Measurements from ENCODE around the gene CCT8.

CCT8 gene, protein sequence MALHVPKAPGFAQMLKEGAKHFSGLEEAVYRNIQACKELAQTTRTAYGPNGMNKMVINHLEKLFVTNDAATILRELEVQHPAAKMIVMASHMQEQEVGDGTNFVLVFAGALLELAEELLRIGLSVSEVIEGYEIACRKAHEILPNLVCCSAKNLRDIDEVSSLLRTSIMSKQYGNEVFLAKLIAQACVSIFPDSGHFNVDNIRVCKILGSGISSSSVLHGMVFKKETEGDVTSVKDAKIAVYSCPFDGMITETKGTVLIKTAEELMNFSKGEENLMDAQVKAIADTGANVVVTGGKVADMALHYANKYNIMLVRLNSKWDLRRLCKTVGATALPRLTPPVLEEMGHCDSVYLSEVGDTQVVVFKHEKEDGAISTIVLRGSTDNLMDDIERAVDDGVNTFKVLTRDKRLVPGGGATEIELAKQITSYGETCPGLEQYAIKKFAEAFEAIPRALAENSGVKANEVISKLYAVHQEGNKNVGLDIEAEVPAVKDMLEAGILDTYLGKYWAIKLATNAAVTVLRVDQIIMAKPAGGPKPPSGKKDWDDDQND

DNA sequence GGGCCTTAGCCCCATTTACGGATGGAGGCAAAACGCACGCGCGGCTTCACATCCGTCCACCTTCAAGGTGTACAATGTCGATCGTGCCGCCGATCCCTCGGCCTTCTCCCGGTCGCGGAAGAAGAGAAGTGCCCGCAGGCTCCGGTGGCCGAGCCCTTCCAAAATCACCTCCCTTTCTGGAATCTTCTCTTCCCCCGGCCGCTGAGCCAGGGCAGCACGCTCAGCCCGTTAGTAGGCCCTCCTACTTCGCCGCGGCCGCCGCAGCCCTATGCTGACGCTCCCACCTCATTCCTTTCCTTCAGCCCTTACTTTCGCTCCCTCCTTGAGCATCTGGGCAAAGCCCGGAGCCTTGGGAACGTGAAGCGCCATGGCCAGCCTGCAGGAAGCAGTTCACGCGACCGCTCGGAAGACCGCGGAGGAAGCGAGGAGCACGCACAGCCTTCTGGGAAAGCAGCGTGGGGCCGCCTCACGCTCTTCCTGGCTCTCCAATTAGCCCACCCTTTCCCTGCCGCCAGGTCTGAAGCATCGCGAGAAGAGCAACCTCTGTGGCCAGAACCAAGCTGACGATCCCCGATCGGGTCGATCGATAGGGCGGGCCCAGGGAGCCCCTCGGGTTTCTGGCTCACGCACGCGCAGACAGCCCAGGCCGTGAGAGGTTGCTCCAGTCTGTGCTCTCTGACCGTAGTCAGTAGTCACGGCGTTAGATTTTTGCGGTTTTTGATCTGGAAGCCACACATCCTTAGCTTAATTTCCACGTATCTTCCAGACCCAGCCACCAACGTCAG is at the start of gene CCT8:
Gene CCT8, minus strand, starts transcription at position 427 of the 785 bp plus-strand sequence. Its CDS starts 58 bp downstream, at position 369.
- H3K27ac Mint-ChIP-seq, result peak within 1 kb of the TSS; percentile 98
- peaks cover 65% of the 10 kb centered on the region for H3K4me1 Mint-ChIP-seq
- peak within 1 kb of the TSS; percentile 97 for H3K4me3 Mint-ChIP-seq
- peaks cover 23% of the 10 kb centered on the region for H3K36me3 Mint-ChIP-seq
- peak; percentile 100 for DNase-seq
- CTCF ChIA-PET, result interaction anchor here (1.4 kb wide), 1 partner anchor 298 kb away, joined by 3 read pairs; no protein-coding TSS in a partner anchor
- peaks cover 5% of the 10 kb centered on the region for H3K9me3 Mint-ChIP-seq
- H3K27me3 Mint-ChIP-seq, result peaks cover 4% of the 10 kb centered on the region

DNA sequence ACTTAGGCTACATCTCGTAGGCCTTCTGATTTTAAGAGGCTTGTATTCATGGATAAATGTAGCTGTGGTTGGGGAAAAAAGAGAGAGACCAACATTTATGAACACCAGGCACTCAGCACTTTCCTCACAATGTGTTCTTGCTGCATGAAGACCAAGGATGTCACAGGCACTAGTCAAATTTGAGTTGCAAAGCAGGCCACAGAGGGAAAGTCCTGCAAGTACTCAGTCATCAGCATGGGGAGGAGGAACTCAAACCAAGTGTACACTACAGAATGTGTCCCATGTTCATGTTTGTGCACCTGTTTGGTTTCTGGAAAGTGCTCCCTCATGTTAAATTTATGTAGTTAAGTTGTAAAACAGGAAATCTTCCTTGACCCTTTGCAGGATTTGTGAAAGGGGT is 48.3 kb upstream of the CCT8 start:
- no peak overlapping the region for H3K4me3 Mint-ChIP-seq
- H3K36me3 Mint-ChIP-seq, result no peaks in the 10 kb centered on the region
- H3K27ac Mint-ChIP-seq, result no peak overlapping the region
- H3K27me3 Mint-ChIP-seq, result no peaks in the 10 kb centered on the region
- DNase-seq, result no peak
- H3K4me1 Mint-ChIP-seq, result no peaks in the 10 kb centered on the region
- H3K9me3 Mint-ChIP-seq, result no peaks in the 10 kb centered on the region
- CTCF ChIA-PET, result interaction anchor here (1.1 to 1.2 kb wide), 2 partner anchors 227 to 728 kb away, joined by 3 read pairs; no protein-coding TSS in a partner anchor

DNA sequence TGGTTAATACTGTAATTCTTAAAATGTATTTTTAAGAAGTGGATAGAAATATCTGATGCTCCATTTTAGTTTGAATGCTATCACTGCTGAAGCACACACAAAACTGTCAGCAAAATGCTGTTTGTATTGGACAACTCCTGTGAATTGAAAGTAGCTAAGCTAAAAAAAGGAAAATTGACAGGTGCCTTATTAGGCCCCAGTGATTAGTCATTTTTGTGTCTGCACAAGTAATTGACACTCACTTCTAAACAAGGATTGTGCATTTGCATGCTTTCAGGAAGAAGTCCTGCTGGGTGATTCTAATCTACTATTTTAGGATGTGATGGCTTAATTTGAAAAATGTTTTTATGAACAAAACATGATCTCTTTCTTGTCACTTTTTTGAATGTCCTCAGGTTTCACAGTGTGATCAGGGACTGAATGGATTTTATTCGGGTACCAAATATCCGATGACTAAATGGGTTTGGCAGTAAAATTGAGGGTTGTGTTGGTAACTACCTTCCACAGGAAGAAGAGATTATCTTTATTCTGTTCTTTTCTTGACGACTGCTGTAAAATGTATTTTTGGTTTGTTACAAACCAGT is 44.0 kb upstream of the CCT8 start:
- Mint-ChIP-seq H3K9me3 (no peaks in the 10 kb centered on the region), H3K4me3 (no peak overlapping the region), H3K27ac (no peak overlapping the region), H3K27me3 (no peaks in the 10 kb centered on the region), H3K36me3 (no peaks in the 10 kb centered on the region), H3K4me1 (no peaks in the 10 kb centered on the region)
- DNase-seq, result no peak
- CTCF ChIA-PET, result interaction anchor here (2.8 kb wide), 1 partner anchor 32 kb away, joined by 7 read pairs; no protein-coding TSS in a partner anchor

DNA sequence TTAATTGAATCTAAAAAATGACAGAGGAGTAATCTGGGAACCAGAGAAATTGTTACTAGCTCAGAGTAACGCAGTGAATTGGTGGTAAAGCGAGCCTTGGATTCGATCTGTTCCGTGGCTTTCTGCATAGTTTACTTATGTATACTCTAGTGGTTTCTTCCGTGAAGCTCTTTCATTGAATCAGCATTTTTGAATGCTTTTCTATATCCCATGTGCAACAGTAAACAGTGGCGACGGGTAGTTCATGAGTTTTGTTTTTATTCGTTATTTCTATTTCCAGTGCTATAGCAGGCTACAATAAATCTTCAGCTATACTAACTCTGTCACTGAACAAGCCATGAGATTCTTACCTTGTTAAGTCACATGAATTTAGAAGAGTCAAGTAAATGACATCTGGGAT is 42.5 kb upstream of the CCT8 start:
- H3K4me1 Mint-ChIP-seq, result no peaks in the 10 kb centered on the region
- H3K36me3 Mint-ChIP-seq, result no peaks in the 10 kb centered on the region
- H3K9me3 Mint-ChIP-seq, result no peaks in the 10 kb centered on the region
- H3K27me3 Mint-ChIP-seq, result no peaks in the 10 kb centered on the region
- no peak overlapping the region for H3K4me3 Mint-ChIP-seq
- H3K27ac Mint-ChIP-seq, result no peak overlapping the region
- CTCF ChIA-PET, result interaction anchor here (0.9 to 2.8 kb wide), 3 partner anchors 10 to 33 kb away, joined by 3 to 7 read pairs (median 4); no protein-coding TSS in a partner anchor
- no peak for DNase-seq

DNA sequence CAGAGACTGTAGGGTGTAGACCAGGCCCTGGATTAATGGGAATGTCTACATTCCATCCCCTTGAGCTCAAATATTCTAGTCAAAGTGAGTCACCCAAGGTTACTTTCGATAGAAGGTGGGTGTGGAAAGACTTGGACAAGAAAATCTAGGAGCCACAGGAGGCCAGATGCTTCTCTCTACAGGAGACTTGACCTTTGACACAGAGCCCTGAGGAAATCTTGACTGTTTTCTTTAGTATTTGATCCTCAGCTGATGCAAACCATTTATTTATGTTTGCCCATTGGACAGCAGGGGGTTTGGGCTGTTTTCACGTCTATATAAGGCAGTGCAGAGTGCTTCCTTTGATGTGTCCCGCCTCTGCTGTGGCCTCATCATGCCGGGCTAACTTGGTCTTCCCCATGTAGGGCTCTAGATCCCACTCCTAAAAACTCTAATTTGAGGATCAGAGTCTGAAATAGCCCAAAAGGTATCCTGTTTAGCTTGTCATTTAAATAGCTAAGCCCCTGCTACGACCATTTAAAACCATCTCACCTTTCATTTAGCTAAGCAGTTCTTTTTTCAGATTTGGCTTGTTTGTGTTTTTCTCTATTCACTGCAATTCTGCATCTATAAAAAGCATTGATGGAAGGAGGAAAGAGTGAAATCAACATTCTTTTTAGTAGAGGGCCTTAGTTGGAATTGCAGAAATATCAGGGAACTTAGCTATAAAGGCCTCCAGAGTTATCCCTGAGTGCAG is 41.5 kb upstream of the CCT8 start:
- Mint-ChIP-seq H3K27me3 (no peaks in the 10 kb centered on the region), H3K4me3 (no peak overlapping the region), H3K4me1 (no peaks in the 10 kb centered on the region), H3K9me3 (no peaks in the 10 kb centered on the region), H3K36me3 (no peaks in the 10 kb centered on the region), H3K27ac (no peak overlapping the region)
- DNase-seq, result no peak
- CTCF ChIA-PET, result interaction anchor here (1.8 to 2.8 kb wide), 2 partner anchors 9 to 34 kb away, joined by 4 to 7 read pairs; no protein-coding TSS in a partner anchor

DNA sequence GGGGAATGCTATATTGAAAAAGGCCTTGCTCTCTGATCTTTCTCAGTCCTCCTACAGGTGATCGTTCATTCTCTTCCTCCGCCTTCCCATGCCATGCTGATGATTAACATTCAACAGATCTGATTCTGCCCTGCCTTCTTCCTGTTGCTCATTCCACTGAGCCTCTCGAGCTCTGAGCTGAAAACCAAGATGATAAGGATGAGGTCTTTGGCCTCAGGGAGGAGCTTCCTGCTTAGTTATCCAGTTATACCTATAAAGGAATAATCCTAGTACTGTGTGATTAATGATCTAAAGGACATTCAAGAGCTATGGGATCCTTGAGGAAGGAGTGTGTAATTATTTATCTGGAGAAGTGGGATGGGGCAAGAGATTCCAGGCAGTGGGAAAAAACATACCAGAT is 31.8 kb upstream of the CCT8 start:
- DNase-seq, result no peak
- no peaks in the 10 kb centered on the region for H3K27me3 Mint-ChIP-seq
- CTCF ChIA-PET, result interaction anchor here (1.2 to 1.3 kb wide), 2 partner anchors 10 to 266 kb away, joined by 4 read pairs; no protein-coding TSS in a partner anchor
- no peaks in the 10 kb centered on the region for H3K4me1 Mint-ChIP-seq
- H3K27ac Mint-ChIP-seq, result no peak overlapping the region
- no peak overlapping the region for H3K4me3 Mint-ChIP-seq
- H3K36me3 Mint-ChIP-seq, result peaks cover 2% of the 10 kb centered on the region
- H3K9me3 Mint-ChIP-seq, result no peaks in the 10 kb centered on the region

DNA sequence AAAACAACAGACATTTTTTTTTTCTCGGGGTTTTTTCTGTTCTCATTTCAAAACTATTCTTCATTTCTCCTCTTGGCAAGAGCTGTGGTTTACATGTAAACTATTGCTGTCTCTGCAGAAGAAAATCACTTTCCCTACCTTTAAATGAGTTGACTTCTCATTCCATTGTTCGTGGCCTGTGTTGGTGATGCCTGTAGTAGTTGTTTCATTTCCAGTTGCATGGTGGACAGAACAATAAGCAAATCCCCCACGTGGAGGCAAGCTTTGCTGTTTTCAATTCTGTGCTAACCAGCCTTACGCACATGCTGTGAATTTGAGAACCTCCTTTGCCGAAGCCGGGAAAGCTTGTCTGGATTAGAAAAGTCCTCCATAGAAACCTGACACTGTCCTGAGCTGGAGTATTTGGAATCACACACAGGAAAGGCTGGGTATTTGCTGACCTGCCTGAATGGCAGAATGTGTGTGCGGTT is 30.8 kb upstream of the CCT8 start:
- Mint-ChIP-seq H3K9me3 (no peaks in the 10 kb centered on the region), H3K36me3 (peaks cover 5% of the 10 kb centered on the region), H3K4me3 (no peak overlapping the region), H3K27ac (peak overlapping the region; percentile 5), H3K4me1 (no peaks in the 10 kb centered on the region), H3K27me3 (no peaks in the 10 kb centered on the region)
- no peak for DNase-seq
- CTCF ChIA-PET, result no interaction called here

DNA sequence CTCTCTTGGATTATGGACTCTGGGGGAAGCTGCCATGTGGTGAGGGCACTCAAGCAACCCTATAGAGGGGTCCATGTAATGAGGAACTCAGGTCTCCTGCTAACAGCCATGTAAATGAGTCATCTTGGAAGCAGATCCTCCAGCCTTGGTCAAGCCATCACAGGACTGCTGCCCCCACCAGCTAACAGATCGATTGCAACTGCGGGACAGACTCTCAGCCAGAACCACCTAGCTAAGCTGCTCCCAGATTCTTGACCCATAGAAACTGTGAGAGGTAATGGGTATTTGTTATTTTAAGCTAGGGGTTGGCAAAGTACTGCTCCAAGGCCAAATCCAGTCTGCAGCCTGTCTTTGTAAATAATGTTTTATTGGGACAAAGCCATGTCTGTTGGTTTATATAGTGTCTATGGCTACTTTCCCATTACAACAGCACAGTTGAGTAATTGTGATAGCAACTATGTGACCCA is 29.4 kb upstream of the CCT8 start:
- H3K36me3 Mint-ChIP-seq, result peaks cover 5% of the 10 kb centered on the region
- no peaks in the 10 kb centered on the region for H3K4me1 Mint-ChIP-seq
- no peak for DNase-seq
- no peak overlapping the region for H3K4me3 Mint-ChIP-seq
- no peaks in the 10 kb centered on the region for H3K27me3 Mint-ChIP-seq
- no peaks in the 10 kb centered on the region for H3K9me3 Mint-ChIP-seq
- CTCF ChIA-PET, result no interaction called here
- no peak overlapping the region for H3K27ac Mint-ChIP-seq

DNA sequence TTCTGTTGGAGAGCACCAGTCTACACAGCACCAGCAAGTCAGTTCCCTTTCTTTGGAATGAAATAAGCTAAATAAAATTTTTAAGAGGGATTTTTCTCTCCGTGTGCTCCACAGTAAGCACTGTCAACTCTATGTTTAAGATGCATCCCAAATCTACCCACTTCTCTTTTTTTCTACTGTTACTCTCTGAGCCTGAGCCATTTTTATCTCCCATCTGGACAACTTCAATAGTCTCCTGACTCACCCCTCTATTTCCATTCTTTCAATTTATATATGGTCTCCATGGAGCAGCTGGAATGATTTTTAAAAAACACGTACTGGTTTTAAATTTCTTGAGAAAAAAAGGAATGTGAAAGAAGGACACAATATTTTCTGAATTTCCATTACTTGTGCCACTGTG is 24.7 kb upstream of the CCT8 start:
- CTCF ChIA-PET, result interaction anchor here (1.0 to 1.3 kb wide), 2 partner anchors 10 to 22 kb away, joined by 3 read pairs; no protein-coding TSS in a partner anchor
- Mint-ChIP-seq H3K4me3 (no peak overlapping the region), H3K27ac (no peak overlapping the region), H3K36me3 (peaks cover 9% of the 10 kb centered on the region), H3K27me3 (no peaks in the 10 kb centered on the region), H3K4me1 (no peaks in the 10 kb centered on the region), H3K9me3 (no peaks in the 10 kb centered on the region)
- no peak for DNase-seq

DNA sequence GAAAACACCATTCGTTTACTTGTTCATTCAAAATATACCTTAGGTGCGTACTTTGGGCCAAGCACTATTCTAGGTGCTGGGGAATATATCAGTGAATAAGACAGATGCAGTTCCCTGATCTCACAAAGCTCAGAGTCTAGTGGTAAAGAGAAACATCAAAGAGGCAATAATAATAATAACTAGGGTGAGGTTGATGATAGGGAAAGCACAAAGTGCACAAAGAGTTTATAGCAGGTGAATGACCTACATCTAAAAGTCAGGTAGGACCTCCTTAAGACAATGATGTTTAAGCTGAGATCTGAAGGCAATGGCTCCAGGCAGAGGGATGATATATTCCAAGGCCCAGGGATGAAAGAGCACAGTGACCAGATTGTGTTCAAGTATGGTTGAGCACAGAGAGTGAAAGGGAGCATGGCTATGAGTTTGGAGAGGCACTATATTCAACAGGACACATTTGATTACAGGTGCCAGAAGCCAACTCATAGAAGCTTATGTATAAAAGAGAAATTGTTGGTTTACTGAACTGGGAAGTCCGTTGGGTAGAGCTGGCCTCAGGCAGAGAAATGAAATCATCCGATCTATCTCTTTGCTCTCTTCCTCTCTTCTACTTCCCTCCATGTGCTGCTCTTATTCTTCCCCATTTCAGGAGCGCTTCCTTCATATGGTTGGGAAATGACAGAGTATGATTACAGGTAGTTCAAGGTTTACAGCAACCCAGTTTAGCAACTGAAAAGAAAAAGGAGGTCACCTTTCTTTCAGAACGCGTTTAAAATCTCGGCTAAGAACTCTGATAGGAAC is 23.0 kb upstream of the CCT8 start:
- Mint-ChIP-seq H3K4me3 (no peak overlapping the region), H3K27ac (no peak overlapping the region), H3K27me3 (no peaks in the 10 kb centered on the region), H3K4me1 (no peaks in the 10 kb centered on the region), H3K9me3 (no peaks in the 10 kb centered on the region), H3K36me3 (peaks cover 9% of the 10 kb centered on the region)
- CTCF ChIA-PET, result interaction anchor here (0.7 to 1.1 kb wide), 4 partner anchors 15 to 275 kb away, joined by 3 to 5 read pairs (median 3); no protein-coding TSS in a partner anchor
- DNase-seq, result no peak

DNA sequence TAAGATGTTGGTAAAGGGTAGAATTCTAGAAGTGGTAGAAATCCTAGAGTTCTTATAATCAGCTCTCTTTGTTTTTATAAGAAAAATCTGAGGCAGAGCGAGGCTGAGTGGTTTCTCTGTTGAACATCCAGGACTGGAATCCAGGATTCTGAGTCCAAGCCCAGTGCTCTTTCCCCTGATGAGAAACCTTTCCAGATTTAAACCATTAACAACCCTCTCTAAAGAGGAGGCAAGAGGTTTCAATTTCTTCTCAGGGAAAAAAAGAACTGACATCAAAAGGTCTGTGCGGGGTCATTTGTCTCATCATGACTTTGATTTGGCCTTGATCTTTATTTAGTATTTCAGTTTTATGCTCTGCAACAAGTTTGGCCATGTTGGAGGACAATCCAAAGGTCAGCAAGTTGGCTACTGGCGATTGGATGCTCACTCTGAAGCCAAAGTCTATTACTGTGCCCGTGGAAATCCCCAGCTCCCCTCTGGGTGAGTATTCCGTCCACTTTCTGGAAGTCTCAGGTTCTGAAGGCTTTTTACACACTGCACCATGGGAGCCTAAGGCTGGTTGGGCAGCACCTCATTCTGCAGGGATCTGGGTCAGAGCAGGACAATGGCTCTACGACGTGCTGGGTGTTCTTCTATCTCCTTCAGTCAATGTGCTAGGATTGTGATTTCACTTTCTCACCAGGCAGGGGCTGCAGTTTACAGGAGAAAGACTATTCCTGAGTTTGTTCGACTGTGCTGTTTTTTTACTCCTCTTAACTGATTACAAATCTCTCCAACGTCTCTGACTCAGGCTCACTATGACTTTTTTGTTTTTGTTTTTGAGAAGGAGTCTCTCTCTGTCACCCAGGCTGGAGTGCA is 18.9 kb upstream of the CCT8 start:
- Mint-ChIP-seq H3K9me3 (no peaks in the 10 kb centered on the region), H3K27ac (no peak overlapping the region), H3K4me1 (no peaks in the 10 kb centered on the region), H3K27me3 (no peaks in the 10 kb centered on the region), H3K4me3 (no peak overlapping the region), H3K36me3 (peaks cover 6% of the 10 kb centered on the region)
- CTCF ChIA-PET, result interaction anchor here (1.0 to 3.4 kb wide), 8 partner anchors 56 to 284 kb away, joined by 3 to 20 read pairs (median 3); partner anchors contain the start of gene BACH1
- no peak for DNase-seq

DNA sequence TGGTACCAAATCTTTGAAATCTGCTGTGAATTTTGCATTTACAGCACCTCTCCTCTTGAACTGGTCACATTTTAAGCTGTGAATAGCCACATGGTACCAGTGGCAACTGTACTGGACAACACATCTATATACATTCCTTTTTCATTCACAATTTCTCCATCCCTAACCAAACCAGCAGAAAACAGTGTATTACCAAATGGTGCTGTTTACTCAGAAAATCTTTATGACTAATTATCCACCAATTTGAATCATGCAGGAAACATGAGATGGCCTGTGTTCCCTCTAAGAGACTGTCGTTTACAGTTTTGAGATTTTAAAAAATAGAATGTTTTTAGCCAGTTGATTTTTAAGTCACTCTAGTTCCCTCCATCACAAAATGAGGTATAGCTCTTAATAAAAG is 17.6 kb upstream of the CCT8 start:
- no peak overlapping the region for H3K27ac Mint-ChIP-seq
- no peak for DNase-seq
- no peaks in the 10 kb centered on the region for H3K9me3 Mint-ChIP-seq
- no peak overlapping the region for H3K4me3 Mint-ChIP-seq
- no peaks in the 10 kb centered on the region for H3K27me3 Mint-ChIP-seq
- peaks cover 7% of the 10 kb centered on the region for H3K36me3 Mint-ChIP-seq
- H3K4me1 Mint-ChIP-seq, result no peaks in the 10 kb centered on the region
- CTCF ChIA-PET, result interaction anchor here (0.8 to 3.4 kb wide), 7 partner anchors 58 to 286 kb away, joined by 3 to 20 read pairs (median 3); partner anchors contain the start of gene BACH1

Measured in activated naive CD4-positive, alpha-beta T cell treated with anti-CD3 and anti-CD28 coated beads, Interleukin-2, amount 10 ng/mL, durations not matched to agents 7 days and 5 days (primary cell).